ENCODE measurements around the gene SNRNP27. TPM values are rescaled to one million over a fixed set of nuclear protein-coding genes. Genes with fewer than 3 reads are reported as not detected.
"Not testable (repeated sequence)": the region's sequence is repeated elsewhere in the genome, so short reads cannot be mapped to it uniquely, and the experiment has no call there.

The SNRNP27 gene
- total and polyA plus RNA-seq, 4 donors, result 42.1 to 61.1 (median 51.7) TPM

- WGBS, 2 donors, result 88 to 97% methylated on average over 1 of the region's 1 CpG
- intact Hi-C loops (cut with DNase I), result no loop called here
- no peaks in the 10 kb centered on the region for H3K9me3 ChIP-seq (ENCODE audit: control insufficient read depth, low read length)
- DNase-seq (no peak), ATAC-seq (ENCODE audit: low FRiP score) (no peak)
- no peaks in the 10 kb centered on the region for H3K27me3 ChIP-seq (ENCODE audit: control insufficient read depth in 1 of 2, insufficient read depth in 2 of 2, low read length in 1 of 2)
- H3K4me1 ChIP-seq (ENCODE audit: control insufficient read depth in 1 of 2, insufficient read depth in 2 of 2, low read length in 2 of 2), result no peaks in the 10 kb centered on the region
- H3K36me3 ChIP-seq (ENCODE audit: control insufficient read depth in 1 of 2, insufficient read depth in 2 of 2, low read length in 1 of 2), result peaks cover 4 to 10% of the 10 kb centered on the region in 2 donors
- no peak overlapping the region for H3K27ac ChIP-seq (ENCODE audit: low read depth in 1 of 2, low read length in 2 of 2)
- no peak overlapping the region for H3K4me3 ChIP-seq (ENCODE audit: low read length in 2 of 2)
Observed at GRCh38 chr2:69863298-69863697, 30.5 kb upstream of the SNRNP27 start.

- no peak for DNase-seq
- H3K4me1 ChIP-seq (ENCODE audit: control insufficient read depth in 1 of 2, insufficient read depth in 2 of 2, low read length in 2 of 2), result no peaks in the 10 kb centered on the region
- no peak for ATAC-seq (ENCODE audit: low FRiP score)
- intact Hi-C loops (cut with DNase I), result no loop called here
- H3K36me3 ChIP-seq (ENCODE audit: control insufficient read depth in 1 of 2, insufficient read depth in 2 of 2, low read length in 1 of 2), result no peaks in the 10 kb centered on the region
- 93% methylated on average over 4 of the region's 4 CpGs for WGBS, 2 donors
- H3K27me3 ChIP-seq (ENCODE audit: control insufficient read depth in 1 of 2, insufficient read depth in 2 of 2, low read length in 1 of 2), result no peaks in the 10 kb centered on the region
- H3K27ac ChIP-seq (ENCODE audit: low read depth in 1 of 2, low read length in 2 of 2), result no peak overlapping the region
- peaks cover 3% of the 10 kb centered on the region for H3K9me3 ChIP-seq (ENCODE audit: control insufficient read depth, low read length)
- H3K4me3 ChIP-seq (ENCODE audit: low read length in 2 of 2), result no peak overlapping the region
Observed at GRCh38 chr2:69888451-69888850, 5.3 kb upstream of the SNRNP27 start.

- ATAC-seq (ENCODE audit: low FRiP score), result no peak
- intact Hi-C loops (cut with DNase I), result no loop called here
Observed at GRCh38 chr2:69889302-69889701, 4.5 kb upstream of the SNRNP27 start.

GRCh38 chr2:69890881-69891280 is 2.9 kb upstream of the SNRNP27 start:
- ATAC-seq (ENCODE audit: low FRiP score) (no peak), DNase-seq (no peak)
- Histone ChIP-seq H3K9me3 (ENCODE audit: control insufficient read depth, low read length) (peaks cover 3% of the 10 kb centered on the region), H3K4me1 (ENCODE audit: control insufficient read depth in 1 of 2, insufficient read depth in 2 of 2, low read length in 2 of 2) (no peaks in the 10 kb centered on the region), H3K27ac (ENCODE audit: low read depth in 1 of 2, low read length in 2 of 2) (no peak overlapping the region), H3K4me3 (ENCODE audit: low read length in 2 of 2) (no peak overlapping the region), H3K27me3 (ENCODE audit: control insufficient read depth in 1 of 2, insufficient read depth in 2 of 2, low read length in 1 of 2) (no peaks in the 10 kb centered on the region), H3K36me3 (ENCODE audit: control insufficient read depth in 1 of 2, insufficient read depth in 2 of 2, low read length in 1 of 2) (no peaks in the 10 kb centered on the region)
- 19 to 50% methylated on average over 1 of the region's 1 CpG for WGBS, 2 donors
- intact Hi-C loops (cut with DNase I), result no loop called here

More at GRCh38 chr2:69889302-69889701, 4.5 kb upstream of the SNRNP27 start:
- H3K36me3 ChIP-seq (ENCODE audit: control insufficient read depth in 1 of 2, insufficient read depth in 2 of 2, low read length in 1 of 2), result no peaks in the 10 kb centered on the region
- H3K27ac ChIP-seq (ENCODE audit: low read depth in 1 of 2, low read length in 2 of 2), result no peak overlapping the region
- H3K27me3 ChIP-seq (ENCODE audit: control insufficient read depth in 1 of 2, insufficient read depth in 2 of 2, low read length in 1 of 2), result no peaks in the 10 kb centered on the region
- peaks cover 3% of the 10 kb centered on the region for H3K9me3 ChIP-seq (ENCODE audit: control insufficient read depth, low read length)
- H3K4me3 ChIP-seq (ENCODE audit: low read length in 2 of 2), result no peak overlapping the region
- no peaks in the 10 kb centered on the region for H3K4me1 ChIP-seq (ENCODE audit: control insufficient read depth in 1 of 2, insufficient read depth in 2 of 2, low read length in 2 of 2)
- DNase-seq, result no peak

- H3K27me3 ChIP-seq (ENCODE audit: control insufficient read depth in 1 of 2, insufficient read depth in 2 of 2, low read length in 1 of 2); H3K36me3 ChIP-seq (ENCODE audit: control insufficient read depth in 1 of 2, insufficient read depth in 2 of 2, low read length in 1 of 2); intact Hi-C loops (cut with DNase I); H3K9me3 ChIP-seq (ENCODE audit: control insufficient read depth, low read length); DNase-seq; H3K4me3 ChIP-seq (ENCODE audit: low read length in 2 of 2); ATAC-seq (ENCODE audit: low FRiP score); H3K4me1 ChIP-seq (ENCODE audit: control insufficient read depth in 1 of 2, insufficient read depth in 2 of 2, low read length in 2 of 2): not testable (repeated sequence)
- 94% methylated on average over 7 of the region's 7 CpGs for WGBS, 2 donors
- H3K27ac ChIP-seq (ENCODE audit: low read depth in 1 of 2, low read length in 2 of 2), result peak overlapping the region in 1 of 2 donors; percentile 23
Observed at GRCh38 chr2:69892838-69893424, 825 bp upstream of the SNRNP27 start.

GRCh38 chr2:69894737-69895136 is 981 bp downstream of the SNRNP27 start:
- 16 to 31% methylated on average over 23 of the region's 23 CpGs for WGBS, 2 donors
- intact Hi-C loops (cut with DNase I); H3K9me3 ChIP-seq (ENCODE audit: control insufficient read depth, low read length); H3K4me1 ChIP-seq (ENCODE audit: control insufficient read depth in 1 of 2, insufficient read depth in 2 of 2, low read length in 2 of 2); ATAC-seq (ENCODE audit: low FRiP score); H3K27me3 ChIP-seq (ENCODE audit: control insufficient read depth in 1 of 2, insufficient read depth in 2 of 2, low read length in 1 of 2); DNase-seq; H3K27ac ChIP-seq (ENCODE audit: low read depth in 1 of 2, low read length in 2 of 2); H3K36me3 ChIP-seq (ENCODE audit: control insufficient read depth in 1 of 2, insufficient read depth in 2 of 2, low read length in 1 of 2): not testable (repeated sequence)
- H3K4me3 ChIP-seq (ENCODE audit: low read length in 2 of 2), result peak overlapping the region; percentile 79 to 99

GRCh38 chr2:69902213-69902922 is 8.6 kb downstream of the SNRNP27 start:
- H3K27ac ChIP-seq (ENCODE audit: low read depth in 1 of 2, low read length in 2 of 2), result peak overlapping the region in 1 of 2 donors; percentile 18
- H3K27me3 ChIP-seq (ENCODE audit: control insufficient read depth in 1 of 2, insufficient read depth in 2 of 2, low read length in 1 of 2), result no peaks in the 10 kb centered on the region
- no peak overlapping the region for H3K4me3 ChIP-seq (ENCODE audit: low read length in 2 of 2)
- DNase-seq, result peak in 1 of 2 donors; percentile 71
- WGBS, 2 donors, result 75 to 76% methylated on average over 8 of the region's 8 CpGs
- intact Hi-C loops (cut with DNase I), result no loop called here
- no peaks in the 10 kb centered on the region for H3K4me1 ChIP-seq (ENCODE audit: control insufficient read depth in 1 of 2, insufficient read depth in 2 of 2, low read length in 2 of 2)
- peaks cover 4 to 7% of the 10 kb centered on the region in 2 donors for H3K36me3 ChIP-seq (ENCODE audit: control insufficient read depth in 1 of 2, insufficient read depth in 2 of 2, low read length in 1 of 2)
- peaks cover 1% of the 10 kb centered on the region for H3K9me3 ChIP-seq (ENCODE audit: control insufficient read depth, low read length)
- no peak for ATAC-seq (ENCODE audit: low FRiP score)

GRCh38 chr2:69907216-69907615 is 13.5 kb downstream of the SNRNP27 start:
- Histone ChIP-seq H3K27ac (ENCODE audit: low read depth in 1 of 2, low read length in 2 of 2) (no peak overlapping the region), H3K36me3 (ENCODE audit: control insufficient read depth in 1 of 2, insufficient read depth in 2 of 2, low read length in 1 of 2) (peaks cover 0 to 4% of the 10 kb centered on the region in 2 donors), H3K9me3 (ENCODE audit: control insufficient read depth, low read length) (peaks cover 1% of the 10 kb centered on the region), H3K4me3 (ENCODE audit: low read length in 2 of 2) (no peak overlapping the region), H3K27me3 (ENCODE audit: control insufficient read depth in 1 of 2, insufficient read depth in 2 of 2, low read length in 1 of 2) (no peaks in the 10 kb centered on the region), H3K4me1 (ENCODE audit: control insufficient read depth in 1 of 2, insufficient read depth in 2 of 2, low read length in 2 of 2) (no peaks in the 10 kb centered on the region)
- DNase-seq, result no peak
- no peak for ATAC-seq (ENCODE audit: low FRiP score)
- intact Hi-C loops (cut with DNase I), result no loop called here

GRCh38 chr2:69911985-69912563 is 18.3 kb downstream of the SNRNP27 start:
- intact Hi-C loops (cut with DNase I), result loop anchor here (2.0 to 10.0 kb wide), 4 partner anchors 159 to 383 kb away; partner anchors contain the start of genes SNRPG (in 2 of the 2) and PCBP1 (in 1 of the 2)
- WGBS, 2 donors, result 0 to 1% methylated on average over 2 of the region's 2 CpGs
- no peak for DNase-seq
- no peak for ATAC-seq (ENCODE audit: low FRiP score)
- Histone ChIP-seq H3K4me3 (ENCODE audit: low read length in 2 of 2) (no peak overlapping the region), H3K9me3 (ENCODE audit: control insufficient read depth, low read length) (no peaks in the 10 kb centered on the region), H3K27me3 (ENCODE audit: control insufficient read depth in 1 of 2, insufficient read depth in 2 of 2, low read length in 1 of 2) (no peaks in the 10 kb centered on the region), H3K36me3 (ENCODE audit: control insufficient read depth in 1 of 2, insufficient read depth in 2 of 2, low read length in 1 of 2) (peaks cover 0 to 1% of the 10 kb centered on the region in 2 donors), H3K4me1 (ENCODE audit: control insufficient read depth in 1 of 2, insufficient read depth in 2 of 2, low read length in 2 of 2) (peaks cover 0 to 2% of the 10 kb centered on the region in 2 donors), H3K27ac (ENCODE audit: low read depth in 1 of 2, low read length in 2 of 2) (no peak overlapping the region)
